ENCODE results near the gene ARHGAP29. TPM values are rescaled to one million over a fixed set of nuclear protein-coding genes. Genes with fewer than 3 reads are reported as not detected.

The ARHGAP29 gene
- total and polyA plus RNA-seq, 2 of the 8 experiments (the other 6 are each of a cell fraction or from before 2014, with no cell fraction given): 0.57 to 3.2 TPM

- H3K56ac ChIP-seq (replicated peaks; ENCODE audit: insufficient read length, low read depth, low read length): no peak overlapping the region
- H3K23ac ChIP-seq (ENCODE audit: insufficient read length): no peak overlapping the region
- H3K9ac ChIP-seq (replicated peaks in 1 of 4; ENCODE audit: extremely low read depth in 1 of 4, low read depth in 3 of 4, low read length in 3 of 4): no peak overlapping the region
- H2BK120ac ChIP-seq (replicated peaks; ENCODE audit: low read depth, low read length): no peak overlapping the region
- no peak overlapping the region for H2BK5ac ChIP-seq (ENCODE audit: low read depth, low read length)
- DNase-seq (ENCODE audit: low read depth in 1 of 2, low spot score in 2 of 2): no peak
- ChIA-PET POLR2A (ENCODE audit: partially characterized antibody) (no interaction called here), CTCF (ENCODE audit: partially characterized antibody) (interaction anchor here (0.6 to 13.1 kb wide), 4 partner anchors 9 to 183 kb away, joined by 3 to 151 read pairs (median 4); no protein-coding TSS in a partner anchor)
- no peaks in the 10 kb centered on the region for H3K79me2 ChIP-seq (ENCODE audit: control insufficient read depth in 1 of 2, insufficient read depth in 2 of 2, low read length in 2 of 2)
- no peaks in the 10 kb centered on the region for H3K36me3 ChIP-seq (ENCODE audit: control insufficient read depth in 2 of 4, insufficient read depth in 4 of 4, low read length in 3 of 4)
- no peak overlapping the region for H3K14ac ChIP-seq (ENCODE audit: insufficient read length)
- H3K4me2 ChIP-seq (ENCODE audit: insufficient read depth in 1 of 2, low read depth in 2 of 2, low read length in 2 of 2): no peak overlapping the region
- H3K27ac ChIP-seq (ENCODE audit: low read depth, low read length): no peak overlapping the region
- H3K23me2 ChIP-seq (ENCODE audit: low read depth, low read length): peaks cover 10% of the 10 kb centered on the region; the same call in 1 of the 2 replicates
- no peak overlapping the region for H2BK12ac ChIP-seq (ENCODE audit: low read depth, low read length)
- peaks cover 0 to 5% (median 3%) of the 10 kb centered on the region in 4 experiments; a peak in 4 of 7 replicates for H3K4me1 ChIP-seq (replicated peaks in 1 of 4; ENCODE audit: control insufficient read depth in 3 of 4, insufficient read depth in 4 of 4, low read length in 3 of 4)
- H2AK5ac ChIP-seq (ENCODE audit: low read depth, low read length): no peak overlapping the region
- no peak overlapping the region for H2BK15ac ChIP-seq (ENCODE audit: low read length)
- H4K5ac ChIP-seq (ENCODE audit: insufficient read length, low read depth, low read length): no peak overlapping the region
- no peak for TF ChIP-seq HDAC2 (IDR thresholded peaks at IDR 0.05; ENCODE audit: borderline replicate concordance in 1 of 2, low read depth in 2 of 2, low read length in 2 of 2)
- no peak for TF ChIP-seq SIN3A (conservative IDR thresholded peaks at IDR 0.05 in 1 of 2, IDR thresholded peaks at IDR 0.05 in 1 of 2; ENCODE audit: low read depth in 1 of 2, low read length in 2 of 2)
- TF ChIP-seq RAD21 (IDR thresholded peaks at IDR 0.05 in 1 of 2, conservative IDR thresholded peaks at IDR 0.05 in 1 of 2; ENCODE audit: low read depth in 2 of 2, low read length in 2 of 2): no peak
- no peaks in the 10 kb centered on the region for H3K9me3 ChIP-seq (ENCODE audit: insufficient read depth in 2 of 2, low read depth in 1 of 2, low read length in 1 of 2)
- H4K8ac ChIP-seq (ENCODE audit: extremely low read depth, insufficient read depth, low read length): no peak overlapping the region
- no peaks in the 10 kb centered on the region for H4K20me1 ChIP-seq (replicated peaks in 1 of 2; ENCODE audit: control insufficient read depth in 1 of 2, insufficient read depth in 2 of 2, low read length in 2 of 2)
- H3K4me3 ChIP-seq (ENCODE audit: extremely low read depth in 1 of 4, insufficient read depth in 2 of 4, low read depth in 3 of 4, low read length in 4 of 4): no peak overlapping the region
- FAIRE-seq: no peak
- no peak overlapping the region for H2BK20ac ChIP-seq (ENCODE audit: low read length)
- no peaks in the 10 kb centered on the region for H3K79me1 ChIP-seq (ENCODE audit: low read depth, low read length)
- no peak overlapping the region for H3K18ac ChIP-seq (ENCODE audit: extremely low read depth, low read length)
- no peak overlapping the region for H2AFZ ChIP-seq (ENCODE audit: low read length)
- no peak overlapping the region for H4K91ac ChIP-seq (replicated peaks; ENCODE audit: insufficient read length, low read length)
- H3K4ac ChIP-seq (replicated peaks; ENCODE audit: insufficient read length, low read depth, low read length): no peak overlapping the region
- H3K27me3 ChIP-seq (replicated peaks in 1 of 4; ENCODE audit: control insufficient read depth in 3 of 4, extremely low read depth in 1 of 4, insufficient read depth in 3 of 4, low read length in 3 of 4): peaks cover 17 to 50% (median 44%) of the 10 kb centered on the region in 4 experiments
Observed at GRCh38 chr1:94244816-94245215, 7.4 kb upstream of the ARHGAP29 start.
